ENCODE data around the gene PTPRN2. TPM values are rescaled to one million over a fixed set of nuclear protein-coding genes. Genes with fewer than 3 reads are reported as not detected.
"Not testable (repeated sequence)": the region's sequence is repeated elsewhere in the genome, so short reads cannot be mapped to it uniquely, and the experiment has no call there.

Gene PTPRN2
- total and polyA plus RNA-seq, 2 donors, result 1.7 to 1.9 TPM

- no peaks in the 10 kb centered on the region for H3K27me3 ChIP-seq (ENCODE audit: control insufficient read depth in 2 of 2, insufficient read depth in 1 of 2, low read length in 1 of 2)
- no peaks in the 10 kb centered on the region for H3K36me3 ChIP-seq (ENCODE audit: control insufficient read depth in 2 of 2, insufficient read depth in 2 of 2, low read length in 1 of 2)
- no peak overlapping the region for H3K4me3 ChIP-seq (ENCODE audit: low read length in 2 of 2)
- H3K4me1 ChIP-seq (ENCODE audit: control insufficient read depth in 2 of 2, insufficient read depth in 2 of 2, low read length in 2 of 2), result no peaks in the 10 kb centered on the region
- DNase-seq (ENCODE audit: low read depth in 6 of 9, low spot score in 9 of 9), result no peak
- WGBS, result 64% methylated on average over 10 of the region's 10 CpGs
- H3K27ac ChIP-seq (ENCODE audit: low read depth in 1 of 2, low read length in 1 of 2), result no peak overlapping the region
- peaks cover 0 to 8% of the 10 kb centered on the region in 2 donors for H3K9me3 ChIP-seq (ENCODE audit: control insufficient read depth in 2 of 2, insufficient read depth in 1 of 2, low read length in 1 of 2)
Measured at GRCh38 chr7:158382363-158383254, 205.0 kb downstream of the PTPRN2 start.

GRCh38 chr7:158381956-158382355, 205.7 kb downstream of the PTPRN2 start:
- 99% methylated on average over 3 of the region's 3 CpGs for WGBS
- Histone ChIP-seq H3K4me1 (ENCODE audit: control insufficient read depth in 2 of 2, insufficient read depth in 2 of 2, low read length in 2 of 2) (no peaks in the 10 kb centered on the region), H3K9me3 (ENCODE audit: control insufficient read depth in 2 of 2, insufficient read depth in 1 of 2, low read length in 1 of 2) (peaks cover 0 to 8% of the 10 kb centered on the region in 2 donors), H3K4me3 (ENCODE audit: low read length in 2 of 2) (no peak overlapping the region), H3K27me3 (ENCODE audit: control insufficient read depth in 2 of 2, insufficient read depth in 1 of 2, low read length in 1 of 2) (no peaks in the 10 kb centered on the region), H3K27ac (ENCODE audit: low read depth in 1 of 2, low read length in 1 of 2) (no peak overlapping the region), H3K36me3 (ENCODE audit: control insufficient read depth in 2 of 2, insufficient read depth in 2 of 2, low read length in 1 of 2) (no peaks in the 10 kb centered on the region)
- no peak for DNase-seq (ENCODE audit: low read depth in 6 of 9, low spot score in 9 of 9)

- peaks cover 0 to 8% of the 10 kb centered on the region in 2 donors for H3K9me3 ChIP-seq (ENCODE audit: control insufficient read depth in 2 of 2, insufficient read depth in 1 of 2, low read length in 1 of 2)
- H3K27ac ChIP-seq (ENCODE audit: low read depth in 1 of 2, low read length in 1 of 2), result no peak overlapping the region
- 92% methylated on average over 7 of the region's 7 CpGs for WGBS
- H3K4me1 ChIP-seq (ENCODE audit: control insufficient read depth in 2 of 2, insufficient read depth in 2 of 2, low read length in 2 of 2), result no peaks in the 10 kb centered on the region
- no peak for DNase-seq (ENCODE audit: low read depth in 6 of 9, low spot score in 9 of 9)
- no peaks in the 10 kb centered on the region for H3K27me3 ChIP-seq (ENCODE audit: control insufficient read depth in 2 of 2, insufficient read depth in 1 of 2, low read length in 1 of 2)
- no peak overlapping the region for H3K4me3 ChIP-seq (ENCODE audit: low read length in 2 of 2)
- no peaks in the 10 kb centered on the region for H3K36me3 ChIP-seq (ENCODE audit: control insufficient read depth in 2 of 2, insufficient read depth in 2 of 2, low read length in 1 of 2)
Measured at GRCh38 chr7:158378978-158379377, 208.6 kb downstream of the PTPRN2 start.

GRCh38 chr7:158377800-158378623, 209.6 kb downstream of the PTPRN2 start:
- H3K4me1 ChIP-seq (ENCODE audit: control insufficient read depth in 2 of 2, insufficient read depth in 2 of 2, low read length in 2 of 2), result no peaks in the 10 kb centered on the region
- no peaks in the 10 kb centered on the region for H3K27me3 ChIP-seq (ENCODE audit: control insufficient read depth in 2 of 2, insufficient read depth in 1 of 2, low read length in 1 of 2)
- 78% methylated on average over 14 of the region's 14 CpGs for WGBS
- H3K4me3 ChIP-seq (ENCODE audit: low read length in 2 of 2), result no peak overlapping the region
- H3K27ac ChIP-seq (ENCODE audit: low read depth in 1 of 2, low read length in 1 of 2), result no peak overlapping the region
- H3K9me3 ChIP-seq (ENCODE audit: control insufficient read depth in 2 of 2, insufficient read depth in 1 of 2, low read length in 1 of 2), result peaks cover 0 to 8% of the 10 kb centered on the region in 2 donors
- H3K36me3 ChIP-seq (ENCODE audit: control insufficient read depth in 2 of 2, insufficient read depth in 2 of 2, low read length in 1 of 2), result no peaks in the 10 kb centered on the region
- DNase-seq (ENCODE audit: low read depth in 6 of 9, low spot score in 9 of 9), result no peak

DNA sequence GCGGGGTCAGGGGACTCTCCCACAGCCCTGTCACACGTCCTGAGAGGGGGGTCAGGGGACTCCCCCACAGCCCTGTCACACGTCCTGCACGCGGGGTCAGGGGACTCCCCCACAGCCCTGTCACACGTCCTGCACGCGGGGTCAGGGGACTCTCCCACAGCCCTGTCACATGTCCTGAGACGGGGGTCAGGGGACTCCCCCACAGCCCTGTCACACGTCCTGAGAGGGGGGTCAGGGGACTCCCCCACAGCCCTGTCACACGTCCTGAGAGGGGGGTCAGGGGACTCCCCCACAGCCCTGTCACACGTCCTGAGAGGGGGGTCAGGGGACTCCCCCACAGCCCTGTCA, 210.8 kb downstream of the PTPRN2 start:
- not testable (repeated sequence) for H3K27me3 ChIP-seq (ENCODE audit: control insufficient read depth in 2 of 2, insufficient read depth in 1 of 2, low read length in 1 of 2); H3K4me1 ChIP-seq (ENCODE audit: control insufficient read depth in 2 of 2, insufficient read depth in 2 of 2, low read length in 2 of 2); H3K9me3 ChIP-seq (ENCODE audit: control insufficient read depth in 2 of 2, insufficient read depth in 1 of 2, low read length in 1 of 2); H3K36me3 ChIP-seq (ENCODE audit: control insufficient read depth in 2 of 2, insufficient read depth in 2 of 2, low read length in 1 of 2); H3K4me3 ChIP-seq (ENCODE audit: low read length in 2 of 2); H3K27ac ChIP-seq (ENCODE audit: low read depth in 1 of 2, low read length in 1 of 2); DNase-seq (ENCODE audit: low read depth in 6 of 9, low spot score in 9 of 9)
- 70% methylated on average over 11 of the region's 12 CpGs for WGBS

DNA sequence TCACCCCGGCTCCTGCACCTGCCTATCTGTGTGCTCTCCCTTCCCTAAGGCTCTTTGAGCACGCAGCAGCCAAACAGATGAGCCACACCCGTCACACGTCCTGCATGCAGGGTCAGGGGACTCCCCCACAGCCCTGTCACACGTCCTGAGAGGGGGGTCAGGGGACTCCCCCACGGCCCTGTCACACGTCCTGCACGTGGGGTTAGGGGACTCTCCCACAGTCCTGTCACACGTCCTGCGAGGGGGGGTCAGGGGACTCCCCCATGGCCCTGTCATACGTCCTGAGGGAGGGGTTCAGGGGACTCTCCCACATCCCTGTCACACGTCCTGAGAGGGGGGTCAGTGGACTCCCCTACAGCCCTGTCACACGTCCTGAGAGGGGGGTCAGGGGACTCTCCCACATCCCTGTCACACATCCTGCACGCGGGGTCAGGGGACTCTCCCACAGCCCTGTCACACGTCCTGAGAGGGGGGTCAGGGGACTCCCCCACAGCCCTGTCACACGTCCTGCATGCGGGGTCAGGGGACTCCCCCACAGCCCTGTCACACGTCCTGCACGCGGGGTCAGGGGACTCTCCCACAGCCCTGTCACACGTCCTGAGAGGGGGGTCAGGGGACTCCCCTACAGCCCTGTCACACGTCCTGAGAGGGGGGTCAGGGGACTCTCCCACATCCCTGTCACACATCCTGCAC, 211.3 kb downstream of the PTPRN2 start:
- DNase-seq (ENCODE audit: low read depth in 6 of 9, low spot score in 9 of 9); H3K4me3 ChIP-seq (ENCODE audit: low read length in 2 of 2); H3K36me3 ChIP-seq (ENCODE audit: control insufficient read depth in 2 of 2, insufficient read depth in 2 of 2, low read length in 1 of 2); H3K4me1 ChIP-seq (ENCODE audit: control insufficient read depth in 2 of 2, insufficient read depth in 2 of 2, low read length in 2 of 2); H3K27me3 ChIP-seq (ENCODE audit: control insufficient read depth in 2 of 2, insufficient read depth in 1 of 2, low read length in 1 of 2); H3K27ac ChIP-seq (ENCODE audit: low read depth in 1 of 2, low read length in 1 of 2); H3K9me3 ChIP-seq (ENCODE audit: control insufficient read depth in 2 of 2, insufficient read depth in 1 of 2, low read length in 1 of 2): not testable (repeated sequence)
- 74% methylated on average over 23 of the region's 23 CpGs for WGBS

- DNase-seq (ENCODE audit: low read depth in 6 of 9, low spot score in 9 of 9), result no peak
- H3K9me3 ChIP-seq (ENCODE audit: control insufficient read depth in 2 of 2, insufficient read depth in 1 of 2, low read length in 1 of 2), result no peaks in the 10 kb centered on the region
- 90% methylated on average over 4 of the region's 4 CpGs for WGBS
- H3K36me3 ChIP-seq (ENCODE audit: control insufficient read depth in 2 of 2, insufficient read depth in 2 of 2, low read length in 1 of 2), result no peaks in the 10 kb centered on the region
- no peak overlapping the region for H3K4me3 ChIP-seq (ENCODE audit: low read length in 2 of 2)
- H3K4me1 ChIP-seq (ENCODE audit: control insufficient read depth in 2 of 2, insufficient read depth in 2 of 2, low read length in 2 of 2), result no peaks in the 10 kb centered on the region
- H3K27ac ChIP-seq (ENCODE audit: low read depth in 1 of 2, low read length in 1 of 2), result no peak overlapping the region
- H3K27me3 ChIP-seq (ENCODE audit: control insufficient read depth in 2 of 2, insufficient read depth in 1 of 2, low read length in 1 of 2), result no peaks in the 10 kb centered on the region
Measured at GRCh38 chr7:158375034-158375433, 212.6 kb downstream of the PTPRN2 start.

DNA sequence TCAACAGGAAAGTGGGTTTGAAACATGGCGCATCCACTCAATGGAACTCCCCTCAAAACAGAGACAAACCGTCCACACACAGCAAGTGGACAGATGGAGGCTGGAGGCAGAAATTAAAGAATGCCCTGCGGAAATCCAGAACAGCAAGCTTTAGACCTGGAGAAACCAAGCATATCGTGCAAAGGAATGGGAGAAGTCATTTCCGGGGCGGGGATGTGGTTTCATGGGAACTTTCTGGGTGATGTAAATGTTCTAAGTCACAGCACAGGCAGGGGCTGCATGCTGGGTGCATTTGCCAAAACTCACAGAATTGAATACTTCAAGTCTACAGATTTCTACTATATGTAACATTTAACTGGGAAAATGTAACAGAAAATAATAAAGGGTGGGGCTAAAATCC, 213.0 kb downstream of the PTPRN2 start:
- Histone ChIP-seq H3K27me3 (ENCODE audit: control insufficient read depth in 2 of 2, insufficient read depth in 1 of 2, low read length in 1 of 2) (no peaks in the 10 kb centered on the region), H3K4me3 (ENCODE audit: low read length in 2 of 2) (no peak overlapping the region), H3K36me3 (ENCODE audit: control insufficient read depth in 2 of 2, insufficient read depth in 2 of 2, low read length in 1 of 2) (no peaks in the 10 kb centered on the region), H3K27ac (ENCODE audit: low read depth in 1 of 2, low read length in 1 of 2) (no peak overlapping the region), H3K9me3 (ENCODE audit: control insufficient read depth in 2 of 2, insufficient read depth in 1 of 2, low read length in 1 of 2) (no peaks in the 10 kb centered on the region), H3K4me1 (ENCODE audit: control insufficient read depth in 2 of 2, insufficient read depth in 2 of 2, low read length in 2 of 2) (no peaks in the 10 kb centered on the region)
- no peak for DNase-seq (ENCODE audit: low read depth in 6 of 9, low spot score in 9 of 9)
- WGBS, result 85% methylated on average over 6 of the region's 6 CpGs

DNA sequence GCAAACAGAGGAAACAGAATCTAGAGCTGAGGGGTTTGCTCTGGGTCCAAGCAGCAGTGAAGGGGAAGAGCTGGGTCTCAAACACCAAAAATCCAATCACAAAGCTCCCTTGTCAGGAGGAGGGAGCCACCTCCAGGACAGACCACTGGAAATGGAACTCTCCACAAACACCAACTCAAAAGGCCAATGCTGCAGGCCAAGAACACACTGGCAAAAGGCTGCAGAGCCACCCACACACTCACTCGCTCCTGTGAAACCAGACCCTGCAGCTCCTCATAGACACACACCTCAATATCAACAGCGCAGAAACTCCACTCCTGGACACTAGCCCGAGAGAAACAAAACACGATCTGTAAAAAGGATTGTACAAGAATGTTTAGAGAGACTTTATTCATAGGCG, 213.5 kb downstream of the PTPRN2 start:
- WGBS, result 81% methylated on average over 5 of the region's 5 CpGs
- H3K27me3 ChIP-seq (ENCODE audit: control insufficient read depth in 2 of 2, insufficient read depth in 1 of 2, low read length in 1 of 2), result no peaks in the 10 kb centered on the region
- H3K4me1 ChIP-seq (ENCODE audit: control insufficient read depth in 2 of 2, insufficient read depth in 2 of 2, low read length in 2 of 2), result no peaks in the 10 kb centered on the region
- H3K36me3 ChIP-seq (ENCODE audit: control insufficient read depth in 2 of 2, insufficient read depth in 2 of 2, low read length in 1 of 2), result no peaks in the 10 kb centered on the region
- DNase-seq (ENCODE audit: low read depth in 6 of 9, low spot score in 9 of 9), result no peak
- H3K9me3 ChIP-seq (ENCODE audit: control insufficient read depth in 2 of 2, insufficient read depth in 1 of 2, low read length in 1 of 2), result no peaks in the 10 kb centered on the region
- no peak overlapping the region for H3K4me3 ChIP-seq (ENCODE audit: low read length in 2 of 2)
- H3K27ac ChIP-seq (ENCODE audit: low read depth in 1 of 2, low read length in 1 of 2), result no peak overlapping the region

All from thymus (tissue), 11 donors.